GM10266 (cell line): ENCODE results near the gene PRM3.

Experiments
- DNase-seq: peaks from one replicate; pipeline ENCODE4 v3.0.0; 2012; ENCODE audit errors: extremely low spot score
- CTCF ChIP-seq: IDR thresholded peaks from 2 replicates; pipeline ENCODE4 v1.5.1; 2012; ENCODE audit warnings: mild to moderate bottlenecking, low read depth; ENCODE audit not compliant: control insufficient read depth, insufficient read depth; ENCODE audit errors: missing control alignments

PRM3 gene

DNA sequence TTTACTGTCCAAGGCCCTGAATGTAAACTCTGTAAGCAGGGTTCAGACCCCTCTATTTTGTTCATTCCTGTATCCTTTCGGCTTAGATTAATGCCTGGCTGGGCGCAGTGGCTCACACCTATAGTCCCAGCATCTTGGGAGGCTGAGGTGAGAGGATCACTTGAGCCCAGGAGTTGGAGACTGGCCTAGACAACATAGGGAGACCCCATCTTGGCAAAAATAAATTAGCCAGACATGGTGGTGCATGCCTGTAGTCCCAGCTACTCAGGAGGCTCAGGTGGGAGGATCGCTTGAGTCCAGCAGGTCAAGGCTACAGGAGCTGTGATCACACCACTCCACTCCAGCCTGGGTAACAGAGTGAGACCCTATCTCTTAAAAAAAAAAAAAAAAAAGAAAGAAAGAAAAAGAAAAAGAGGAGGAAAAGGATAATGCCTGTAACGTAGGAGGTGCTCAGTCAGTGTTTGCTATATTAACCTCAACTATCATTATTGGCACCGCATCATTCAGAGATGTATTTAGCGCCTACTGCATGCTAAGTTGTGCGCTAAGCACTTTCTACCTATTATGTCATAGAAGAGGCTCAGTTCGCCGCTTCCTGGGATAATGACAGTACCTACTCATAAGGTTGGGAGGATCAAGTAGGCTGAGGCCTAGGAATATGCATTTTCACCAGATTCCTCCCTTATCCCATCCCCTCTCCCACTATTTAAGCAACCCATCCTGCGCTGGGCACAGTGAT lies 22.5 kb downstream of the PRM3 start:
- no peak for TF ChIP-seq CTCF
- no peak for DNase-seq

DNA sequence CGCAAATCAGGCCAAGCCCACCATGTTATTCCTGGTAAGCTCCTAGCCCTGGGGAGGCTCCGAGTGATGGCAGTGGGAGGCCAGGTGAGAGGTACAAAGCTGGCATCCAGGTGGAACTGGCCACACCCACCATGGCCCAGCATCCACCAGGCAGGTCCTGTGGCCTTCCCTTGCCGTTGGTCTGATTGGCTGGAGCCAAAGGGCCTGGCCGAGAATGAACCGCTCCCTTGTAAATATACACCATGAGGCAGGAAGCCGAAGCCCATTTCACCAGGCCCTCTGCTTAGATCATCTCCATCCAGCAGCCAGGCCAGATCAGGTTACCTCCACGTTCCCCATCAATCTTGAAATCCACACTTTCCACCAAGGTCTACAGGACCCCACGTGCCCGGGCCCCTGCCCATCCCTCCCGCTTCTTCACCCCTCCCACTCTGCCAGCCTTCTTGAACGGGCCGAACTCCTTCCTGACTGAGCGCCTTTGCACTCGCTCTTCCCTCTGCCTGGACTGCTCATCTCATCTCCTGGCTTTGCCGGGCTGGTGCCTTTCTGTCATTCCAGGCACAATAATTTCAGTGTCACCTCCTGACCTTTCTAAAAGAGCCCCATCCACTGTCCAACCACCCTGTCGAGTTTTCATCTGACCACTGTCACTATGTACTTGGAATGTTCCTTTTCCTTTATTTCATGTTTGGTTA lies 23.2 kb downstream of the PRM3 start:
- no peak for TF ChIP-seq CTCF
- no peak for DNase-seq

- DNase-seq = no peak
Measured at GRCh38 chr16:11249233-11250061, 24.0 kb downstream of the PRM3 start.

DNA sequence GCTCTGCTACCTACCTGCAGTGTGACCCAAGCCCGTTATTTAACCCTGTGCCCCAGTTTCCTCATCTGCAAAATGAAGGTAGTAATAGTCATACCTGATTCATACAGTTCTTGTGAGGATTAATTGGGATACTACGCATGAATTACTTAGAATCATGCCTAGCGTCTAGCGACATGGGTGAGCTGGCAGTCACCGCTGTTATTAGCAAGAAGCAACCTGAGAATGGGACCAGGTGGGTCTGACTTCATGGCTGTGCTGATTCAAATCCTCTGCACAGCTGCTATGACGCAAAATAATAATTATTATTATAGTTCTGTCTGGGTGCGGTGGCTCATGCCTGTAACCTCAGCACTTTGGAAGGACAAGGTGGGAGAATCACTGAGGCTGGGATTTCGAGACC lies 25.3 kb downstream of the PRM3 start:
- no peak for DNase-seq
- TF ChIP-seq CTCF = no peak

More at GRCh38 chr16:11249233-11250061, 24.0 kb downstream of the PRM3 start:
- TF ChIP-seq CTCF = no peak

- DNase-seq = no peak
- no peak for TF ChIP-seq CTCF
Measured at GRCh38 chr16:11245988-11246387, 27.4 kb downstream of the PRM3 start.

GRCh38 chr16:11245222-11245737 lies 28.1 kb downstream of the PRM3 start:
- no peak for DNase-seq
- TF ChIP-seq CTCF = no peak
